ENCODE results near the gene OBP2A. TPM values are rescaled to one million over a fixed set of nuclear protein-coding genes. Genes with fewer than 3 reads are reported as not detected.

OBP2A gene
- total RNA-seq, 5 donors from 2014 or later (not counting 1 experiment from before 2014, with no cell fraction given), result not detected

DNA sequence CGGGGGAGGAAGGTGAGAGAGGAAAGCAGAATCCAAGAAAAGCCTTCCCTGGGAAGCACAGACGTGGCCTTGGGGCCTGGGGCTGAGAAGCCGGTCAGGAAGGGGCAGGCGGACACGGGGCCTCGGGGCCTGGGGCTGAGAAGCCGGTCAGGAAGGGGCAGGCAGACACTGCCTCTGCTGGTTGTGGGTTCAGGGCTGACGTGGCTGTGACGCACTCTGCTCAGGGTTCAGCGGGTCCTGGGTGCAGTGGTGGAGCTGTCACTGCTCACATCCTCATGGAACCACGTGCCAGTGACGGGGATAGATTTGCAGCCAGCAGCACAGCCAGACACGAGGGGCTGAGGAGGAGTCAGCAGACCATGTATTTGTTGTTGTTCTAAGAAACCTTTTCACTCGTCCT, 28.4 kb downstream of the OBP2A start:
- Histone ChIP-seq H3K27ac (ENCODE audit: low read length) (no peak overlapping the region), H3K9me3 (no peaks in the 10 kb centered on the region), H3K4me3 (ENCODE audit: control insufficient read depth in 1 of 2, extremely low read depth in 1 of 2, low read length in 1 of 2) (no peak overlapping the region), H3K4me1 (ENCODE audit: control insufficient read depth in 1 of 2, extremely low read depth in 1 of 2, insufficient read depth in 2 of 2, low read length in 2 of 2) (no peaks in the 10 kb centered on the region), H3K27me3 (replicated peaks in 1 of 2; ENCODE audit: control insufficient read depth in 2 of 2, extremely low read depth in 1 of 2, insufficient read depth in 2 of 2, low read length in 1 of 2) (peaks cover 0 to 9% of the 10 kb centered on the region in 2 experiments), H3K36me3 (ENCODE audit: control insufficient read depth in 2 of 2, extremely low read depth in 1 of 2, insufficient read depth in 1 of 2, low read length in 1 of 2) (no peaks in the 10 kb centered on the region)
- DNase-seq (no peak), ATAC-seq (replicated peaks in 1 of 4) (no peak)
- 77% methylated on average over 14 of the region's 14 CpGs for WGBS (ENCODE audit: insufficient coverage)
- Mint-ChIP-seq H3K9me3 (peaks cover 2 to 4% (median 3%) of the 10 kb centered on the region in 3 donors), H3K27ac (no peak overlapping the region), H3K4me3 (no peak overlapping the region), H3K27me3 (peaks cover 0 to 5% of the 10 kb centered on the region in 2 donors), H3K36me3 (no peaks in the 10 kb centered on the region), H3K4me1 (no peaks in the 10 kb centered on the region)
- POLR2A ChIA-PET, result no interaction called here
- CTCF ChIA-PET, result no interaction called here

GRCh38 chr9:135574943-135575342, 29.0 kb downstream of the OBP2A start:
- Histone ChIP-seq H3K36me3 (ENCODE audit: control insufficient read depth in 2 of 2, extremely low read depth in 1 of 2, insufficient read depth in 1 of 2, low read length in 1 of 2) (no peaks in the 10 kb centered on the region), H3K9me3 (no peaks in the 10 kb centered on the region), H3K27me3 (replicated peaks in 1 of 2; ENCODE audit: control insufficient read depth in 2 of 2, extremely low read depth in 1 of 2, insufficient read depth in 2 of 2, low read length in 1 of 2) (peaks cover 0 to 9% of the 10 kb centered on the region in 2 experiments), H3K4me1 (ENCODE audit: control insufficient read depth in 1 of 2, extremely low read depth in 1 of 2, insufficient read depth in 2 of 2, low read length in 2 of 2) (no peaks in the 10 kb centered on the region), H3K27ac (ENCODE audit: low read length) (no peak overlapping the region), H3K4me3 (ENCODE audit: control insufficient read depth in 1 of 2, extremely low read depth in 1 of 2, low read length in 1 of 2) (no peak overlapping the region)
- Mint-ChIP-seq H3K4me1 (no peaks in the 10 kb centered on the region), H3K4me3 (no peak overlapping the region), H3K27ac (no peak overlapping the region), H3K27me3 (peaks cover 0 to 4% of the 10 kb centered on the region in 2 donors), H3K9me3 (no peaks in the 10 kb centered on the region), H3K36me3 (no peaks in the 10 kb centered on the region)
- DNase-seq, result no peak
- 89% methylated on average over 12 of the region's 15 CpGs for WGBS (ENCODE audit: insufficient coverage)
- ATAC-seq (replicated peaks in 1 of 4), result no peak
- ChIA-PET CTCF (no interaction called here), POLR2A (interaction anchor here in 1 of 2 donors (0.6 kb wide), 1 partner anchor 148 kb away, joined by 7 read pairs; no protein-coding TSS in a partner anchor)

DNA sequence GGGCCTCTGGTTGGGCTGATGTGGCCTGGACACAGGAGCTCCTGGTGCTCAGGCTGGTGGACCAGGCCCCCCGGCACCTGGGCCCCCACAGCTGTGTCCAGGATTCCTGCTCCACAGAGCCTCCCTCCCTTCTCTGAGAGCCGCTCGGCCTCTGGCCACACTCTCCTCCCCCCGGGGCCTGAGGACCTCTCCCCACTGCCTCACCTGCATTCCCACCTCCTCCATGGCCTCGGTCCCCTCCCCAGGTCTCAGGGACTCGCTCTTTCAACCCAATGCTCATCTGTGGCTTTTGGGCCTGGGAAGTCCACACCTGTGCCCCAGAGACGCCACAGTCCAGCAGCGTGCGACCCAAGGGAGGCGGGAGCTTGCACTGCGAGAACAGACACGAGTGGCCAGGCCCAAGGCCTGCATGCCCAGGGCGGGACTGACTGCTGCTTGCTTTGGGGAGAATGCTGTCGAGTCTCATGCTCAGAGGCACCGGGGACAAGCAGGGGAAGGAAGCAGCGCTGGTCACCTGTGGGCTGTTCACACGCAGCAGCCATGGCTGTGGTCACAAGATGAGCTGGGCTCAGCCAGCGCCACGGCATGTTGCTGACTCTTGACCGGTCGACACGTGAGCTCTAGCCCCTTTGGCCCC, 30.2 kb downstream of the OBP2A start:
- H3K27ac Mint-ChIP-seq, result no peak overlapping the region
- 75% methylated on average over 20 of the region's 22 CpGs for WGBS (ENCODE audit: insufficient coverage)
- Histone ChIP-seq H3K27ac (ENCODE audit: low read length) (no peak overlapping the region), H3K4me3 (ENCODE audit: control insufficient read depth in 1 of 2, extremely low read depth in 1 of 2, low read length in 1 of 2) (no peak overlapping the region), H3K4me1 (ENCODE audit: control insufficient read depth in 1 of 2, extremely low read depth in 1 of 2, insufficient read depth in 2 of 2, low read length in 2 of 2) (no peaks in the 10 kb centered on the region), H3K27me3 (replicated peaks in 1 of 2; ENCODE audit: control insufficient read depth in 2 of 2, extremely low read depth in 1 of 2, insufficient read depth in 2 of 2, low read length in 1 of 2) (peaks cover 0 to 16% of the 10 kb centered on the region in 2 experiments), H3K36me3 (ENCODE audit: control insufficient read depth in 2 of 2, extremely low read depth in 1 of 2, insufficient read depth in 1 of 2, low read length in 1 of 2) (no peaks in the 10 kb centered on the region), H3K9me3 (no peaks in the 10 kb centered on the region)
- no peaks in the 10 kb centered on the region for H3K36me3 Mint-ChIP-seq
- H3K4me1 Mint-ChIP-seq, result no peaks in the 10 kb centered on the region
- DNase-seq (no peak), ATAC-seq (replicated peaks in 1 of 4) (no peak)
- H3K27me3 Mint-ChIP-seq, result peaks cover 0 to 4% of the 10 kb centered on the region in 2 donors
- H3K4me3 Mint-ChIP-seq, result no peak overlapping the region
- ChIA-PET CTCF (no interaction called here), POLR2A (no interaction called here)
- no peaks in the 10 kb centered on the region for H3K9me3 Mint-ChIP-seq

- Mint-ChIP-seq H3K9me3 (no peaks in the 10 kb centered on the region), H3K4me1 (no peaks in the 10 kb centered on the region), H3K36me3 (no peaks in the 10 kb centered on the region), H3K27ac (no peak overlapping the region), H3K4me3 (no peak overlapping the region), H3K27me3 (peaks cover 0 to 4% of the 10 kb centered on the region in 2 donors)
- Histone ChIP-seq H3K27me3 (replicated peaks in 1 of 2; ENCODE audit: control insufficient read depth in 2 of 2, extremely low read depth in 1 of 2, insufficient read depth in 2 of 2, low read length in 1 of 2) (peaks cover 0 to 20% of the 10 kb centered on the region in 2 experiments), H3K9me3 (no peaks in the 10 kb centered on the region), H3K36me3 (ENCODE audit: control insufficient read depth in 2 of 2, extremely low read depth in 1 of 2, insufficient read depth in 1 of 2, low read length in 1 of 2) (no peaks in the 10 kb centered on the region), H3K27ac (ENCODE audit: low read length) (no peak overlapping the region), H3K4me3 (ENCODE audit: control insufficient read depth in 1 of 2, extremely low read depth in 1 of 2, low read length in 1 of 2) (no peak overlapping the region), H3K4me1 (ENCODE audit: control insufficient read depth in 1 of 2, extremely low read depth in 1 of 2, insufficient read depth in 2 of 2, low read length in 2 of 2) (no peaks in the 10 kb centered on the region)
- 86% methylated on average over 7 of the region's 10 CpGs for WGBS (ENCODE audit: insufficient coverage)
- DNase-seq, result no peak
- ATAC-seq (replicated peaks in 1 of 4), result no peak
- ChIA-PET POLR2A (no interaction called here), CTCF (no interaction called here)
Measured at GRCh38 chr9:135577256-135577655, 31.3 kb downstream of the OBP2A start.

- Mint-ChIP-seq H3K4me3 (no peak overlapping the region), H3K36me3 (no peaks in the 10 kb centered on the region), H3K27me3 (peaks cover 5 to 8% of the 10 kb centered on the region in 2 donors), H3K27ac (no peak overlapping the region), H3K9me3 (no peaks in the 10 kb centered on the region), H3K4me1 (no peaks in the 10 kb centered on the region)
- POLR2A ChIA-PET, result no interaction called here
- Histone ChIP-seq H3K27me3 (replicated peaks in 1 of 2; ENCODE audit: control insufficient read depth in 2 of 2, extremely low read depth in 1 of 2, insufficient read depth in 2 of 2, low read length in 1 of 2) (peaks cover 0 to 33% of the 10 kb centered on the region in 2 experiments), H3K9me3 (no peaks in the 10 kb centered on the region), H3K27ac (ENCODE audit: low read length) (no peak overlapping the region), H3K36me3 (ENCODE audit: control insufficient read depth in 2 of 2, extremely low read depth in 1 of 2, insufficient read depth in 1 of 2, low read length in 1 of 2) (no peaks in the 10 kb centered on the region), H3K4me3 (ENCODE audit: control insufficient read depth in 1 of 2, extremely low read depth in 1 of 2, low read length in 1 of 2) (no peak overlapping the region), H3K4me1 (ENCODE audit: control insufficient read depth in 1 of 2, extremely low read depth in 1 of 2, insufficient read depth in 2 of 2, low read length in 2 of 2) (no peaks in the 10 kb centered on the region)
- ATAC-seq (replicated peaks in 1 of 4) (no peak), DNase-seq (no peak)
- CTCF ChIA-PET, result no interaction called here
- WGBS (ENCODE audit: insufficient coverage), result 15% methylated on average over 2 of the region's 2 CpGs
Measured at GRCh38 chr9:135579356-135579755, 33.4 kb downstream of the OBP2A start.

DNA sequence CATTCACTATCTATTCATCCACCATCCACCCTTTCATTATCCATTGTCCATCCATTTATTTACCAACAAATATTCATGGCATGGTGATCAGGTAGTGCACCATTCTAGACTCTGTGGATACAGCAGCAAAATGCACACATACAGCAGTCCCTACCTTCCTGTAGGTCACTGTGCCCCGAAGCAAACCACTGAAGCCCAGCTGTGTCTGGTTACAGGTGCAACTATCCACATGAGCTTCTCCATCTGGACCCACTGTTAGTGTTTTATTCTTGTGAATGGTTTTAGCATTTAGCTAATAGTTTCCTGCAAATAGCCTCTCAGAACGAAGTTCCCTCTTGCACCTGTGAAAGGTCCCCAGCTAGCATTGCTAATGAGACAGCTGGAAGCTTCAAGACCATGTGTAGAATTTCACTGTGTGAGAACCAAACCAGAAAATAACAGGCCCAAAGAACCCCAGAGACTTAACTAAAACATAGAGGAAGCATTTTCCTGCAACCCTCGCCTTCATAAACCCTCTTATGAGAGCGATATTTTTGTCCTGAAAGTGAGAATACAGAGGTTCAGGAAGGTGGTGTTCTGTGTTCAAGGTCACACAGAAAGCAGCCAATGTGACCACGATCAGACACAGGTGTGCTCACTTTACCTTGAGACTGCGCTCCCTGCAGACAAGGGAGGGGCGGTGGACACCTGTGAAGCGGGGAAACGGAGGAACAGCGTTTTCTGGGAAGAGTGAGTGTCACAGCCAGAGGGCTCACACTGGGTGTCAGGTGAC, 34.1 kb downstream of the OBP2A start:
- no peak overlapping the region for H3K27ac Mint-ChIP-seq

More for the DNA sequence above, 34.1 kb downstream of the OBP2A start:
- H3K9me3 ChIP-seq, result no peaks in the 10 kb centered on the region
- Mint-ChIP-seq H3K27me3 (peaks cover 8 to 11% of the 10 kb centered on the region in 2 donors), H3K4me1 (no peaks in the 10 kb centered on the region), H3K4me3 (no peak overlapping the region), H3K9me3 (no peaks in the 10 kb centered on the region), H3K36me3 (no peaks in the 10 kb centered on the region)
- WGBS (ENCODE audit: insufficient coverage), result 64% methylated on average over 7 of the region's 10 CpGs
- no peaks in the 10 kb centered on the region for H3K36me3 ChIP-seq (ENCODE audit: control insufficient read depth in 2 of 2, extremely low read depth in 1 of 2, insufficient read depth in 1 of 2, low read length in 1 of 2)
- ATAC-seq (replicated peaks in 1 of 4), result no peak
- no peak for DNase-seq
- ChIA-PET CTCF (no interaction called here), POLR2A (no interaction called here)
- H3K4me3 ChIP-seq (ENCODE audit: control insufficient read depth in 1 of 2, extremely low read depth in 1 of 2, low read length in 1 of 2), result no peak overlapping the region
- no peaks in the 10 kb centered on the region for H3K4me1 ChIP-seq (ENCODE audit: control insufficient read depth in 1 of 2, extremely low read depth in 1 of 2, insufficient read depth in 2 of 2, low read length in 2 of 2)
- peaks cover 0 to 31% of the 10 kb centered on the region in 2 experiments for H3K27me3 ChIP-seq (replicated peaks in 1 of 2; ENCODE audit: control insufficient read depth in 2 of 2, extremely low read depth in 1 of 2, insufficient read depth in 2 of 2, low read length in 1 of 2)
- H3K27ac ChIP-seq (ENCODE audit: low read length), result no peak overlapping the region
